Keratinocyte (primary cell): ENCODE measurements around the gene PLAC9. TPM values are rescaled to one million over a fixed set of nuclear protein-coding genes. Genes with fewer than 3 reads are reported as not detected.

Source experiments
- DNase-seq: peaks from one replicate; pipeline ENCODE4 v3.0.0-alpha.2; 2011; ENCODE audit warnings: low read depth, missing footprints, low spot score
- FAIRE-seq: peaks from 2 replicates; lab custom pipeline; 2011; peaks lifted over from hg19 to GRCh38; lab: Jason Lieb, UNC
- H2AFZ ChIP-seq: 2 replicates; pipeline ENCODE4 v1.6.0; 2012; ENCODE audit warnings: low read length, control low read depth, inconsistent platforms; ENCODE audit not compliant: control insufficient read depth
- H3K27ac ChIP-seq: 2 replicates; pipeline ENCODE4 v1.5.1; 2011; ENCODE audit warnings: low read length; ENCODE audit not compliant: control insufficient read depth, insufficient read depth
- H3K27me3 ChIP-seq: 3 replicates; pipeline ENCODE4 v1.6.0; 2011; ENCODE audit warnings: low read length; ENCODE audit not compliant: control insufficient read depth, insufficient read depth; ENCODE audit errors: extremely low read depth
- H3K36me3 ChIP-seq, 2 experiments: 2 replicates in 1 of 2; 3 replicates in 1 of 2; pipeline ENCODE4 v1.5.1; 2011; ENCODE audit warnings: low read length in 2 of 2, mild to moderate bottlenecking in 1 of 2; ENCODE audit not compliant: control insufficient read depth in 2 of 2, insufficient read depth in 2 of 2; ENCODE audit errors: extremely low read depth in 1 of 2
- H3K4me1 ChIP-seq: 3 replicates; pipeline ENCODE4 v1.5.1; 2011; ENCODE audit warnings: low read length; ENCODE audit not compliant: control insufficient read depth, insufficient read depth; ENCODE audit errors: extremely low read depth
- H3K4me2 ChIP-seq: 3 replicates; pipeline ENCODE4 v1.6.0; 2011; ENCODE audit warnings: low read depth, low read length; ENCODE audit not compliant: control insufficient read depth, insufficient read depth; ENCODE audit errors: extremely low read depth
- H3K4me3 ChIP-seq, 3 experiments: fragments of 200-600 bp in 1 of 3; sonication (generic) in 1 of 3; 2 replicates in 2 of 3; 3 replicates in 1 of 3; pipeline ENCODE4 v1.5.1; 2011 to 2016; ENCODE audit warnings: low read length in 3 of 3, mild to moderate bottlenecking in 3 of 3, control low read depth in 2 of 3, inconsistent platforms in 1 of 3, low read depth in 1 of 3, mixed read lengths in 1 of 3, mixed run types in 1 of 3, moderate library complexity in 1 of 3; ENCODE audit not compliant: control insufficient read depth in 2 of 3, insufficient read depth in 2 of 3; ENCODE audit errors: extremely low read depth in 1 of 3
- H3K79me2 ChIP-seq: 2 replicates; pipeline ENCODE4 v1.6.0; 2012; ENCODE audit warnings: low read length; ENCODE audit not compliant: control insufficient read depth, insufficient read depth
- H3K9ac ChIP-seq: 3 replicates; pipeline ENCODE4 v1.6.0; 2011; ENCODE audit warnings: low read length; ENCODE audit not compliant: control insufficient read depth, insufficient read depth; ENCODE audit errors: extremely low read depth
- H3K9me1 ChIP-seq: 3 replicates; pipeline ENCODE4 v1.6.0; 2011; ENCODE audit warnings: low read length; ENCODE audit not compliant: control insufficient read depth, insufficient read depth; ENCODE audit errors: extremely low read depth
- H3K9me3 ChIP-seq: 2 replicates; pipeline ENCODE4 v1.5.1; 2012; ENCODE audit warnings: low read depth, low read length; ENCODE audit not compliant: control insufficient read depth
- H4K20me1 ChIP-seq: 3 replicates; pipeline ENCODE4 v1.6.0; 2011; ENCODE audit warnings: low read length; ENCODE audit not compliant: control insufficient read depth, insufficient read depth; ENCODE audit errors: extremely low read depth
- EZH2 ChIP-seq: IDR thresholded peaks from one replicate; pipeline ENCODE4 v1.6.1; 2012; ENCODE audit warnings: inconsistent platforms, mild to moderate bottlenecking, low read length, moderate library complexity
- dilution Hi-C: fragments of 300-500 bp; cut with MboI; formaldehyde crosslinking; loops from one replicate; pipeline ENCODE4 v1.7.0; 2020; ENCODE audit warnings: low sequenced_read_pairs; ENCODE audit not compliant: extremely low pct_ligation_motif_present
- polyA minus RNA-seq, 3 experiments: library from RNA; depleted of rRNA, polyadenylated mRNA; stranded (reverse); fragments of >200 nt; gene quantifications; 1 replicate in 1 of 3; 2 replicates in 1 of 3; 3 replicates in 1 of 3; pipeline ENCODE4 v1.2.3, GENCODE V29; 2011
- polyA plus RNA-seq, 5 experiments: library from polyadenylated mRNA; depleted of rRNA in 3 of 5; stranded (reverse) in 3 of 5; stranded (forward) in 1 of 5; unstranded in 1 of 5; fragments of >200 nt; gene quantifications; 1 replicate in 1 of 5; 2 replicates in 3 of 5; 3 replicates in 1 of 5; pipeline versions ENCODE4 v1.2.1 to v1.2.3, GENCODE V29; 2011 to 2012; ENCODE audit warnings: missing spikeins in 2 of 5, low read depth in 1 of 5, low replicate concordance in 1 of 5
- TF ChIP-seq, protein P1 (sequence below), 3 experiments: IDR thresholded peaks in 1 of 3; conservative IDR thresholded peaks in 1 of 3; optimal IDR thresholded peaks in 1 of 3; 2 replicates in 2 of 3; 3 replicates in 1 of 3; pipeline versions ENCODE3 to v1.5.1; 2011; ENCODE audit warnings: low read length in 3 of 3, mild to moderate bottlenecking in 3 of 3, moderate library complexity in 2 of 3, control low read depth in 1 of 3, inconsistent platforms in 1 of 3; ENCODE audit not compliant: insufficient read depth in 2 of 3; ENCODE audit errors: extremely low read depth in 1 of 3

The PLAC9 gene, protein sequence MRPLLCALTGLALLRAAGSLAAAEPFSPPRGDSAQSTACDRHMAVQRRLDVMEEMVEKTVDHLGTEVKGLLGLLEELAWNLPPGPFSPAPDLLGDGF
- 0.39 to 0.70 TPM in 2 of 3 replicates, not detected in the other for polyA plus RNA-seq
- not detected for polyA plus RNA-seq (2011; ENCODE audit: low read depth)
- polyA plus RNA-seq (2011; cell fraction: cytosol; rRNA removed), result 0.18 and 0.68 TPM in 2 replicates
- not detected in 2 replicates for polyA plus RNA-seq (2011; cell fraction: nucleus; rRNA removed)
- polyA plus RNA-seq (2012; ENCODE audit: low replicate concordance), result 0.21 and 1.5 TPM in 2 replicates
- not detected in 3 replicates for polyA minus RNA-seq
- not detected for polyA minus RNA-seq (2011; cell fraction: cytosol; rRNA and poly(A)+ RNA removed)
- not detected in 2 replicates for polyA minus RNA-seq (2011; cell fraction: nucleus; rRNA and poly(A)+ RNA removed)

DNA sequence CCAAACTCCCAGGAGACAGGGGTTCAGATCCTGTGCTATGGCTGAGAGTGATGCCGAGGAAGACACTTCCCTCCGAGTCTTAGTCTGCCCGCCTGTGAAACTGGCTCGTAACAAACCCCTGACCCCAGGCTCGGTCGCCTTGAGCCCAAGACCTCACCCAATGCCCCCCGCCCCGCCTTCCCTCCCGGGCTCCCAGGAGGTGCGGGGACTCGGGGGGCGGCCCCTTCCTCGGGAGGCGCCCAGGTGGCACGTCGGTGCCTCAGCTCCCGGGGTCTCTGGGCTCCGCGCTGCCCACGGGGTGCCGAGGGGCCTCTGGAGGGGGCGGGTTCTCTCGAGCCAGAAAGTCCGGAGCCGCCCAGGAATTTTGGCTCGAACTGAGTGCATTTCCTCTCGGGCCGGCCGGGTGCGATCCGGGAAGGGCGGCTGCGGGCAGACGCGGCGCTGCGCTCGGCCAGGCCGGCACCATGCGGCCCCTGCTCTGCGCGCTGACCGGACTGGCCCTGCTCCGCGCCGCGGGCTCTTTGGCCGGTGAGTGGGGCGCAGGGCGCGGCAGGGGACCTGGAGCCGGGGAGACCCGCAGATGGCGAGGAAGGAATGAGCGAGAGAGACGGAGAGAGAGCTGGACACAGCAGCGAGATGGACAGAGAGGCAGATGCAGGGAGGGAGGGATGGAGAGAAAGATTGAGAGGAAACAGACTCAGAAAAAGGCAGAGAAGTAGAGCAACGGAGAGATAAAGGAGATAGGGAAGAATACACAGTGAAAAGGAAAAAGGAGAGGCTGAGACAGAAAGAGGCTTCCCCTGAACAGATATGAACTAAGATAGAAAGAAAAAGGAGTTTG, at the start of gene PLAC9:
Gene PLAC9, plus strand, starts transcription at position 432 of the 841 bp plus-strand sequence. Its CDS starts 33 bp downstream, at position 465.
- peak within 1 kb of the TSS; percentile 74 for H3K4me2 ChIP-seq
- H3K4me3 ChIP-seq, result peak within 1 kb of the TSS in 2 of 3 experiments; percentile 38 to 46
- no peak within 1 kb of the TSS for H3K27ac ChIP-seq
- H3K36me3 ChIP-seq, result no peaks in the 10 kb centered on the region
- no peaks in the 10 kb centered on the region for H3K9me3 ChIP-seq
- TF ChIP-seq, protein P1, sequence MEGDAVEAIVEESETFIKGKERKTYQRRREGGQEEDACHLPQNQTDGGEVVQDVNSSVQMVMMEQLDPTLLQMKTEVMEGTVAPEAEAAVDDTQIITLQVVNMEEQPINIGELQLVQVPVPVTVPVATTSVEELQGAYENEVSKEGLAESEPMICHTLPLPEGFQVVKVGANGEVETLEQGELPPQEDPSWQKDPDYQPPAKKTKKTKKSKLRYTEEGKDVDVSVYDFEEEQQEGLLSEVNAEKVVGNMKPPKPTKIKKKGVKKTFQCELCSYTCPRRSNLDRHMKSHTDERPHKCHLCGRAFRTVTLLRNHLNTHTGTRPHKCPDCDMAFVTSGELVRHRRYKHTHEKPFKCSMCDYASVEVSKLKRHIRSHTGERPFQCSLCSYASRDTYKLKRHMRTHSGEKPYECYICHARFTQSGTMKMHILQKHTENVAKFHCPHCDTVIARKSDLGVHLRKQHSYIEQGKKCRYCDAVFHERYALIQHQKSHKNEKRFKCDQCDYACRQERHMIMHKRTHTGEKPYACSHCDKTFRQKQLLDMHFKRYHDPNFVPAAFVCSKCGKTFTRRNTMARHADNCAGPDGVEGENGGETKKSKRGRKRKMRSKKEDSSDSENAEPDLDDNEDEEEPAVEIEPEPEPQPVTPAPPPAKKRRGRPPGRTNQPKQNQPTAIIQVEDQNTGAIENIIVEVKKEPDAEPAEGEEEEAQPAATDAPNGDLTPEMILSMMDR (optimal IDR thresholded peaks at IDR 0.05 in 1 of 3, IDR thresholded peaks at IDR 0.05 in 1 of 3, conservative IDR thresholded peaks at IDR 0.05 in 1 of 3; ENCODE audit: extremely low read depth in 1 of 3, insufficient read depth in 2 of 3, low read length in 3 of 3), result no peak
- peak; percentile 49 for TF ChIP-seq EZH2
- dilution Hi-C loops, result no loop called here
- peak within 1 kb of the TSS; percentile 75 for H2AFZ ChIP-seq
- peaks cover 17% of the 10 kb centered on the region for H3K27me3 ChIP-seq
- peaks cover 5% of the 10 kb centered on the region for H3K4me1 ChIP-seq
- H3K9ac ChIP-seq, result no peak within 1 kb of the TSS
- no peaks in the 10 kb centered on the region for H3K9me1 ChIP-seq
- H3K79me2 ChIP-seq, result no peaks in the 10 kb centered on the region
- no peaks in the 10 kb centered on the region for H4K20me1 ChIP-seq
- DNase-seq, result no peak
- no peak for FAIRE-seq

DNA sequence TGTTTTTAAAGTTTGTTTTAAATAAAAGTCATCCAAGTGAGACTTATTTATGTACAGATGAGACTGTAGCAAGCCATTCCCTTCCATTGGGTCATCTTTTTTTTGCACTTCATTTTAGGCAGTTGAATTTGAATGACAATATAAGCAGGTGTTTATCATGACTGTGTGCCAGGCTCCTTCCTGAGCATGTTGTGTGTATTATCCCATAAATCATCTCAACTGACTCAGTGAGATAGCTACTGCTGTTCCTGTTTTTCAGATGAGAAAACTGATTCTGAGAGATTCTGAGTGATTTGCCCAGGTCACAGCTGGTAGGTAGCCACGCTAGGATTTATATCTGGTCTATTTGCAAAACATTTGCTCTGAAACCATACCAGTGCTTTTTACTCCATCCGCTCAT, 42.4 kb upstream of the PLAC9 start:
- no peak overlapping the region for H3K4me2 ChIP-seq
- H4K20me1 ChIP-seq, result no peaks in the 10 kb centered on the region
- TF ChIP-seq EZH2, result no peak
- TF ChIP-seq, protein P1 (optimal IDR thresholded peaks at IDR 0.05 in 1 of 3, IDR thresholded peaks at IDR 0.05 in 1 of 3, conservative IDR thresholded peaks at IDR 0.05 in 1 of 3; ENCODE audit: extremely low read depth in 1 of 3, insufficient read depth in 2 of 3, low read length in 3 of 3), result no peak
- no peak for DNase-seq
- H3K79me2 ChIP-seq, result no peaks in the 10 kb centered on the region
- no peak for FAIRE-seq
- no peak overlapping the region for H3K9ac ChIP-seq
- H3K4me1 ChIP-seq, result no peaks in the 10 kb centered on the region
- no peaks in the 10 kb centered on the region for H3K9me1 ChIP-seq
- H3K9me3 ChIP-seq, result no peaks in the 10 kb centered on the region
- no peaks in the 10 kb centered on the region for H3K36me3 ChIP-seq
- no peak overlapping the region for H3K4me3 ChIP-seq
- no peak overlapping the region for H2AFZ ChIP-seq
- no peak overlapping the region for H3K27ac ChIP-seq
- dilution Hi-C loops, result no loop called here
- no peaks in the 10 kb centered on the region for H3K27me3 ChIP-seq
